Memory B cell (primary cell): ENCODE data around the gene IL1B.

ENCODE experiments used
- ATAC-seq: fragments of 150-1000 bp; cut with Tn5 transposase; 2 replicates; pipeline ENCODE4 v1.10.0; 2021; ENCODE audit warnings: low read depth, mild to moderate bottlenecking, moderate library complexity
- DNase-seq, 2 donors: peaks; one replicate each; pipeline ENCODE4 v3.0.0; 2022; ENCODE audit warnings: low spot score in 2 of 2
- H3K27ac Mint-ChIP-seq: one replicate; pipeline ENCODE4 v1.8.0; 2022; ENCODE audit warnings: mild to moderate bottlenecking, moderate library complexity, mixed read lengths
- H3K27me3 Mint-ChIP-seq: one replicate; pipeline ENCODE4 v1.8.0; 2022; ENCODE audit warnings: mixed read lengths
- H3K36me3 Mint-ChIP-seq: one replicate; pipeline ENCODE4 v1.8.0; 2022; ENCODE audit warnings: mild to moderate bottlenecking, mixed read lengths
- H3K4me1 Mint-ChIP-seq: one replicate; pipeline ENCODE4 v1.8.0; 2022; ENCODE audit warnings: mixed read lengths
- H3K4me3 Mint-ChIP-seq: one replicate; pipeline ENCODE4 v1.8.0; 2022; ENCODE audit warnings: mild to moderate bottlenecking, moderate library complexity, mixed read lengths
- H3K9me3 Mint-ChIP-seq: one replicate; pipeline ENCODE4 v1.8.0; 2022; ENCODE audit warnings: mixed read lengths

The IL1B gene

GRCh38 chr2:112782234-112782799, 54.3 kb downstream of the IL1B start:
- peak overlapping the region; percentile 83 for H3K27ac Mint-ChIP-seq
- peaks cover 31% of the 10 kb centered on the region for H3K4me1 Mint-ChIP-seq
- H3K4me3 Mint-ChIP-seq, result peak overlapping the region; percentile 49
- H3K27me3 Mint-ChIP-seq, result no peaks in the 10 kb centered on the region
- H3K9me3 Mint-ChIP-seq, result no peaks in the 10 kb centered on the region
- no peaks in the 10 kb centered on the region for H3K36me3 Mint-ChIP-seq
- DNase-seq (no peak), ATAC-seq (peak; percentile 81)
